HL-60 (cell line): ENCODE results near the gene TRPC4AP.

Experiments used
- GABPA ChIP-seq: IDR thresholded peaks from 2 replicates; pipeline ENCODE4 v1.6.1; 2012; ENCODE audit warnings: low read depth
- POLR2AphosphoS5 ChIP-seq: IDR thresholded peaks from 2 replicates; pipeline ENCODE4 v1.6.1; 2012; ENCODE audit warnings: low read depth
- SPI1 ChIP-seq: IDR thresholded peaks from 2 replicates; pipeline ENCODE4 v1.6.1; 2012; ENCODE audit warnings: low read depth, mild to moderate bottlenecking, borderline replicate concordance
- TF ChIP-seq, protein P1 (sequence below): IDR thresholded peaks from one replicate; pipeline ENCODE4 v1.5.1; 2011; ENCODE audit warnings: low read length, control low read depth, inconsistent platforms; ENCODE audit not compliant: insufficient read depth
- TF ChIP-seq, protein P2 (sequence below): IDR thresholded peaks from 2 replicates; pipeline ENCODE4 v1.6.1; 2012; ENCODE audit warnings: low read depth; ENCODE audit not compliant: insufficient replicate concordance

DNA sequence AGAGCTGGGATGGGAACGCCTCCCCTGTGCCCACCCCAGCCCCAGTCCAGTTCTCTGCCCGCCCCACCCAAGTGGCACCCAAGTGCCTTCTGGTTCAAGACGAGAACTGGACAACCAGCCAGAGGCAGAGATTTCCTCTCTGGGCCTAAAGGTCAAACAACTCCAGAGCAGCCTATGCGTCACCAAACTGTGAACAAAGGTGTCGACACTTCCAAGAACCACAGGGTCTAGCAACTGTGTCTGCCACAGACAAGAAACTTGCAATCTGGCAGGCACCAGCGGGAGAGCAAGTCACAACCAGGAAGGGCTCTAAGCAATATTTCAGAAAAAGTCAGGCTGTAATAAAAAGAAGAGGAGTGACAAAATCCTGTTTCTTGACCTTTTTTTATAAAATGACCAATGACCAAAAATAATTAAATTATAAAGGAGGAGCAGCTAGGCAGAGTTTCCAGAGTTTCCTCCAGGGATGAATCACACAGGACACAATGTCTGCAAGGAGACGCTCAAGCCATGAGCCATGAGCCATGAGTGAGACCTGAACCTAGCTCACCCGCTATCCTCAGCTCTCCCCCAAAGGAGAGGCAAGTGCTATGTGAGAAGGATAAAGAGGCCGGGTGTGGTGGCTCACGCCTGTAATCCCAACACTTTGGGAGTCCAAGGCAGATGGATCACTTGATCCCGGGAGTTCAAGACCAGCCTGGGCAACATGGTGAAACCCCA is 43.4 kb upstream of the TRPC4AP start:
- TF ChIP-seq, protein P1, sequence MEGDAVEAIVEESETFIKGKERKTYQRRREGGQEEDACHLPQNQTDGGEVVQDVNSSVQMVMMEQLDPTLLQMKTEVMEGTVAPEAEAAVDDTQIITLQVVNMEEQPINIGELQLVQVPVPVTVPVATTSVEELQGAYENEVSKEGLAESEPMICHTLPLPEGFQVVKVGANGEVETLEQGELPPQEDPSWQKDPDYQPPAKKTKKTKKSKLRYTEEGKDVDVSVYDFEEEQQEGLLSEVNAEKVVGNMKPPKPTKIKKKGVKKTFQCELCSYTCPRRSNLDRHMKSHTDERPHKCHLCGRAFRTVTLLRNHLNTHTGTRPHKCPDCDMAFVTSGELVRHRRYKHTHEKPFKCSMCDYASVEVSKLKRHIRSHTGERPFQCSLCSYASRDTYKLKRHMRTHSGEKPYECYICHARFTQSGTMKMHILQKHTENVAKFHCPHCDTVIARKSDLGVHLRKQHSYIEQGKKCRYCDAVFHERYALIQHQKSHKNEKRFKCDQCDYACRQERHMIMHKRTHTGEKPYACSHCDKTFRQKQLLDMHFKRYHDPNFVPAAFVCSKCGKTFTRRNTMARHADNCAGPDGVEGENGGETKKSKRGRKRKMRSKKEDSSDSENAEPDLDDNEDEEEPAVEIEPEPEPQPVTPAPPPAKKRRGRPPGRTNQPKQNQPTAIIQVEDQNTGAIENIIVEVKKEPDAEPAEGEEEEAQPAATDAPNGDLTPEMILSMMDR = no peak
- TF ChIP-seq, protein P2, sequence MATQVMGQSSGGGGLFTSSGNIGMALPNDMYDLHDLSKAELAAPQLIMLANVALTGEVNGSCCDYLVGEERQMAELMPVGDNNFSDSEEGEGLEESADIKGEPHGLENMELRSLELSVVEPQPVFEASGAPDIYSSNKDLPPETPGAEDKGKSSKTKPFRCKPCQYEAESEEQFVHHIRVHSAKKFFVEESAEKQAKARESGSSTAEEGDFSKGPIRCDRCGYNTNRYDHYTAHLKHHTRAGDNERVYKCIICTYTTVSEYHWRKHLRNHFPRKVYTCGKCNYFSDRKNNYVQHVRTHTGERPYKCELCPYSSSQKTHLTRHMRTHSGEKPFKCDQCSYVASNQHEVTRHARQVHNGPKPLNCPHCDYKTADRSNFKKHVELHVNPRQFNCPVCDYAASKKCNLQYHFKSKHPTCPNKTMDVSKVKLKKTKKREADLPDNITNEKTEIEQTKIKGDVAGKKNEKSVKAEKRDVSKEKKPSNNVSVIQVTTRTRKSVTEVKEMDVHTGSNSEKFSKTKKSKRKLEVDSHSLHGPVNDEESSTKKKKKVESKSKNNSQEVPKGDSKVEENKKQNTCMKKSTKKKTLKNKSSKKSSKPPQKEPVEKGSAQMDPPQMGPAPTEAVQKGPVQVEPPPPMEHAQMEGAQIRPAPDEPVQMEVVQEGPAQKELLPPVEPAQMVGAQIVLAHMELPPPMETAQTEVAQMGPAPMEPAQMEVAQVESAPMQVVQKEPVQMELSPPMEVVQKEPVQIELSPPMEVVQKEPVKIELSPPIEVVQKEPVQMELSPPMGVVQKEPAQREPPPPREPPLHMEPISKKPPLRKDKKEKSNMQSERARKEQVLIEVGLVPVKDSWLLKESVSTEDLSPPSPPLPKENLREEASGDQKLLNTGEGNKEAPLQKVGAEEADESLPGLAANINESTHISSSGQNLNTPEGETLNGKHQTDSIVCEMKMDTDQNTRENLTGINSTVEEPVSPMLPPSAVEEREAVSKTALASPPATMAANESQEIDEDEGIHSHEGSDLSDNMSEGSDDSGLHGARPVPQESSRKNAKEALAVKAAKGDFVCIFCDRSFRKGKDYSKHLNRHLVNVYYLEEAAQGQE = no peak
- TF ChIP-seq POLR2AphosphoS5 = no peak
- no peak for TF ChIP-seq GABPA
- no peak for TF ChIP-seq SPI1
